ENCODE measurements around the gene CABLES1.

GRCh38 chr18:23282437-23282781 lies 147.1 kb downstream of the CABLES1 start:
- TF ChIP-seq CTCF (IDR thresholded peaks at IDR 0.05) (no peak), POLR2A (IDR thresholded peaks at IDR 0.05) (no peak)
